HS-5 (cell line): ENCODE measurements around the gene AMZ1.

Experiments
- DNase-seq: peaks from one replicate; pipeline ENCODE4 v3.0.0-alpha.2; 2012; ENCODE audit warnings: low read depth

The AMZ1 gene

GRCh38 chr7:2651847-2652735 lies 35.9 kb upstream of the AMZ1 start:
- DNase-seq, result no peak

- DNase-seq, result no peak
These were observed 35.3 kb upstream of the AMZ1 start for GRCh38 chr7:2652736-2653060.

- no peak for DNase-seq
These were observed 33.9 kb upstream of the AMZ1 start for GRCh38 chr7:2654059-2654458.

- no peak for DNase-seq
These were observed 32.0 kb upstream of the AMZ1 start for GRCh38 chr7:2655870-2656614.

GRCh38 chr7:2657208-2657607 lies 30.8 kb upstream of the AMZ1 start:
- no peak for DNase-seq

GRCh38 chr7:2657920-2658671 lies 29.9 kb upstream of the AMZ1 start:
- no peak for DNase-seq

GRCh38 chr7:2658941-2659340 lies 29.1 kb upstream of the AMZ1 start:
- no peak for DNase-seq

GRCh38 chr7:2659556-2660358 lies 28.2 kb upstream of the AMZ1 start:
- no peak for DNase-seq

GRCh38 chr7:2660359-2661095 lies 27.5 kb upstream of the AMZ1 start:
- DNase-seq, result no peak

- DNase-seq, result no peak
These were observed 26.9 kb upstream of the AMZ1 start for GRCh38 chr7:2661096-2661449.

- no peak for DNase-seq
These were observed 26.3 kb upstream of the AMZ1 start for GRCh38 chr7:2661602-2662272.

- DNase-seq, result no peak
These were observed 25.5 kb upstream of the AMZ1 start for GRCh38 chr7:2662273-2663120.

- no peak for DNase-seq
These were observed 24.7 kb upstream of the AMZ1 start for GRCh38 chr7:2663121-2663886.

- DNase-seq, result no peak
These were observed 24.0 kb upstream of the AMZ1 start for GRCh38 chr7:2663960-2664359.

GRCh38 chr7:2665359-2665791 lies 22.6 kb upstream of the AMZ1 start:
- DNase-seq, result no peak

- no peak for DNase-seq
These were observed 21.8 kb upstream of the AMZ1 start for GRCh38 chr7:2666155-2666554.

GRCh38 chr7:2666588-2667250 lies 21.3 kb upstream of the AMZ1 start:
- DNase-seq, result no peak

GRCh38 chr7:2667843-2668242 lies 20.2 kb upstream of the AMZ1 start:
- DNase-seq, result no peak
